T-helper 22 cell (primary cell): Measurements from ENCODE around the gene KCNJ6.
"Not testable (repeated sequence)": the region's sequence is repeated elsewhere in the genome, so short reads cannot be mapped to it uniquely, and the experiment has no call there.

Source experiments
- DNase-seq: peaks from one replicate; pipeline ENCODE4 v3.0.0-alpha.2; 2020; ENCODE audit warnings: low read depth

Gene KCNJ6

GRCh38 chr21:37595944-37596343, 320.3 kb downstream of the KCNJ6 start:
- DNase-seq = no peak

DNA sequence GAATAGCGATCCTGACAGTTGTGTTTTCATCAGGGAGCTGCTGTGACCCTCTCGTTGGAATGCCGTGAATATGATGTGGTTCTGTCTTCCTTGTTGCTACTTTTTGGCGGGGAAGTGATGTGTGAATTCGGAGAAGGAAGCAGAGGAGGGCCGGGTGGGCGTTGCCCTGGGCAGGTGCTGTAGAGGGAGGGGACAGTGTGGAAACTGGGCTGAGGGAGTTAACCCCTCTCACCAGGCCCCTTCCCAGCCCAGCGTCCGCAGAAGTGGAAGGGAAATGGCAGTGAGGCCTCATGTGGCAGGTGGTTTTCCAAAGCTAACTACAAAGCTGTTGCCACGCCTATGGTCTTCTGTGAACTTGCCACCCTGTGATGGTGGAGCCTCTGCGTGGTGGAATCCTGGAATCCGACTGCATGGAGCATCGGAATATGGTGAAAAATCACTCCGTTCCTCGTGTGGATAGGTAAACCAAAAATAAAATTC, 321.7 kb downstream of the KCNJ6 start:
- no peak for DNase-seq

DNA sequence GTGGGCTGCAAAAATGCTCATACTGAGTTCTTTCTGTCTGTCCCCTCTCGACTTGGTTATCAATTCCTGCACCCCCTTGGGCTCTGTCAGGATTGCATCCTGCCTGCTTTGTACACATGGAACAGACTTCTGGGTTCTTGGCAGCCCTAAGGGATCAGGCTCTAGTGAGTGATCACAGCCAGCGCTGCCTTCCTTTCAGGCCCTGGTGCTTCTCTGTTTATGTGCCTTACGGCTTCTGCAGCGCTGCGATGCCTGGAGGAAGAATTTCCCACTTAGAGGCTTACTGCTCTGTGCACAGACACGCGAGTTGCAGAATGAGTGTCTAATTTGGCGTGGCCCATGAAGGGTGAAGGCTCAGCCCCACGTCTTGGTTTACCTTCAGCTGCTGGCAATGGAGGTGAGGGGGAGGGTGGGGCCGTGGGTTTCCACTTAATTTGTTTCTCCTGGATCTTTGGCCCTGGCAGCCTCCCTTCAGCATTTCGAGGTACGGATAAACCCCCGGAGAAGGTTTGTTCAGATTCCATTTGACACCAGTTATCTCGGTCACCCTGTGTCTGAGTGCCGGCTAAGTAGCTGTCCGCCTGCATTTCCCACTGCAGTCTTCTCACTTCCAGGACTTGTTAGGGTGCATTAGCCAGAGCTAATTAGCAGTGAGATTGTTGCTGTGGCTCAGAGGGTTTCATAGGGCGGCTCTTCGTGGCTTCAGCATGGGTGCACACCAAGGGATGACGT, 322.4 kb downstream of the KCNJ6 start:
- no peak for DNase-seq

DNA sequence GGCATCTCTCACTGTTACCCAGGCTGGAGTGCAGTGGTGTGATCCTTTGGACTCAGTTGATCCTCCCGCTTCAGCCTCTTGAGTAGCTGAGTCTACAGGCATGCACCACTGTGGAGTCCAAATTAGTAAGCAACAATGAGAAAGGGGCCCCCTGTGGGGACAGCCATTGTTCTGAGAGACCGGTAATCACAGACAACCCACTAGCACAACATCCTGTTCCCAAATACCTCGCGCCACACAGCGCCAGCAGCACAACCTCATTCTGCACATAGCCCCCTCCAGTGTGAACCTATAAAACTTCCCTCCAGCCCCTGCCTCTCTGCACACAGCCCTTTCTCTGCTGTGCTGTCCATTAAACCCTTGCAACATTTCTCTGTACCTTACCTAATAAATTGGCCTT, 323.2 kb downstream of the KCNJ6 start:
- no peak for DNase-seq

DNA sequence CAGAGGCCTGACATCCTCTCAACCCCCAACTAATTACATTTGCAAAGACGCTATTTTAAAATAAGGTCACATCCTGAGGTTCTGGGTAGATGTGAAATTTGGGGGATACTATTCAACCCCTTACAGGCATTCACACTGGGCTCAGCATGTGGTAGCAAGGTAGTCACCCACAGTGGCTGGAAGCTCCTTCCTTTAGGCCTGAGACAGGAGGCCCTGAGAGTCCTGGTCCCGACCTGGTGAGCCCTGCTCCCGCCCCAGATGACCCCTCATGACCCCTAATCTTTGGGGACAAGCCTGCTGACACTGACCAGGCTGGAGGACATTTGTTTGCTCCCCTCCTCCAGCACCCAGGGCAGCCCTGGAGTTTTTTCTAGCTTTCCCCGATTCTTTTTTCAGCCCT, 323.8 kb downstream of the KCNJ6 start:
- no peak for DNase-seq

DNA sequence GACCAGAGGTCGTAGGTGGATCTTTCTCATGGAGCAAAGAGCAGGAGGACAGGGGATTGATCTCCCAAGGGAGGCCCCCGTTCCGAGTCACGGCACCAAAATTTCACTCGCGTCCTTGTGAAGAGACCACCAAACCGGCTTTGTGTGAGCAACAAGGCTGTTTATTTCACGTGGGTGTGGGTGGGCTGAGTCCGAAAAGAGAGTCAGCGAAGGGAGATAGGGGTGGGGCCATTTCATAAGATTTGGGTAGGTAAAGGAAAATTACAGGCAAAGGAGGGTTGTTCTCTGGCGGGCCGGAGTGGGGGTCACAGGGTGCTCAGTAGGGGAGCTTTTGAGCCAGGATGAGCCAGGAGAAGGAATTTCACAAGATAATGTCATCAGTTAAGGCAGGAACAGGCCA, 324.3 kb downstream of the KCNJ6 start:
- DNase-seq = not testable (repeated sequence)

DNA sequence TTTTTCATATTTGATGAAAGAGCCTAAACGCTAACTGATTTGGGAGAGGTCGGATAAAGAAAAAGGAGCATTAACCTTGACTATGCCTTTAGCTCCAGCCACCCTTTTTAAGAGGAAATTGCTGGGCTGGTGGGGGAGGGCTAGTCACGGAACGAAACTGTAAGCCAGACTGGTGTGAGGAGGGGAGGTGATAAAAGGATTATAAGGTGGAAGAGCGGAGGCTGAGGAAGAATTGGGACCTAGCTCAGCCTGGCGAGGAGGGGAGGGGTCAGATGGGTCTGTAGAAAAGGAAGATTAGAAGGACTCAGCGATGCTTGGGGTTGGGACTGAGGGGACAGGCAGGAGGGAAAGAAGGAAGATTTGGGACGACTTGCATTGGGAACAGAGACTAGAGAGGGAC, 325.4 kb downstream of the KCNJ6 start:
- not testable (repeated sequence) for DNase-seq

DNA sequence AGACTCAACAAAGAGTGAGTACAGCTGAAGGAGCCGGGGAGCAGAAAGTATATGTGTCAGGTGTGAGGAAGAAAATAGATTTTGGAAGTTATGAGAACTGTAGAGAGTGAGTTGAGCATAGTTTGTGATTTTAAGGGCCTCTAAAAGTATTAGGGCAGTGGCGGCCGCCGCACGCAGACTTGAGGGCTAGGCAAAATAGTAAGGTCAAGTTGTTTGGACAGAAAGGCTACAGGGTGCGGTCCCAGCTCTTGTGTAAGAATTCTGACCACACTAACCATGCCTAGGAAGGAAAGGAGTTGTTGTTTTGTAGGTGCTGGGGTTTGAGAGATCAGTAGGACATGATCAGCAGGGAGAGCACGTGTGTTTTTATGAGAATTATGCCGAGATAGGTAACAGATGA, 327.6 kb downstream of the KCNJ6 start:
- DNase-seq = not testable (repeated sequence)

DNA sequence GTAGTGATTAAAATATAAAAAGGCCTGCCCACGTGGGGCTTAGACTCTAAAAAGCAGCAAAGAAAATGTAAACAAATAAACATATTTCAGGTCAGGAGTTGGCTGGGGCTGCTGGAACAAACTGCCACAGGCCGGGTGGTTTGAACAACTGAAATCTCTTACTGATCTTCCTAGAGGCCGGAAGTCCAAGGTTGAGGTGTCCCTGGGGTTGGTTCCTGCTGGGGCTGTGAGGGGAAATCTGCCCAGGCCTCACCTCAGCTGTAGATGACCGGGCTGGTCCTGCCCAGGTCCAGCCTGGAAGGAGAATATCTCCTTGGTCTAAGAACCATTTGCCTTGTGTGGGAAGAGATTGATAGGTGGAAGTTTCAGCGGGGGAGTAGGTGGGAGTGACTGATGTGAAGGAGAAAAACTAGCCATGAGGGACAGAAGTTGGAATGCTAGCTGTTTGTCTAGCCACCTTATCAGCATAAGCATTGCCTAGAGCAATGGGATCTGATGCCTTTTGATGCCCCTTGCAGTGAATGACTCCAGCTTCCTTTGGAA, 328.6 kb downstream of the KCNJ6 start:
- no peak for DNase-seq

DNA sequence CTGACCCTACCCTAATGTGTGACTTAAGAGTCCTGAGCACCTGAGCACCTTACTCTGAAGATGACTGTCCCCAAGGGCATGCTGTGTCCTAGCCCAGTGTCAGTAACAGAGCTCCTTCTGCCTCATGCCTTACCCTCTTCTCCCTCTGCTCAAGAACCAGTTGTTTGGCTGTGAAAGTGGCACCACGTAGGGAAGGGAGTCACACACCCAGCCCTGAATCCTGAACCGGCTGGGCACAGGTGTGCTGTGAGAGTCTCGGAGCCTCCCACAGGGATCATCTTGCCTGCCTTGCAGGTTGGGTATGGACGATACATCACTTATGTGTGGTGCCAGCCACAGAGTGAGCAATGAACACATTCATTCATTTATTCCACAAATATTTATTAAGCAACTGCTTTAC, 329.1 kb downstream of the KCNJ6 start:
- no peak for DNase-seq

- no peak for DNase-seq
These were observed 333.7 kb downstream of the KCNJ6 start for GRCh38 chr21:37582590-37582989.

GRCh38 chr21:37580666-37581065, 335.6 kb downstream of the KCNJ6 start:
- DNase-seq = no peak

- DNase-seq = no peak
These were observed 336.9 kb downstream of the KCNJ6 start for GRCh38 chr21:37579356-37579755.

GRCh38 chr21:37578471-37579126, 337.7 kb downstream of the KCNJ6 start:
- DNase-seq = no peak

GRCh38 chr21:37576929-37577328, 339.3 kb downstream of the KCNJ6 start:
- DNase-seq = not testable (repeated sequence)

GRCh38 chr21:37575580-37575979, 340.7 kb downstream of the KCNJ6 start:
- no peak for DNase-seq

- no peak for DNase-seq
These were observed 341.5 kb downstream of the KCNJ6 start for GRCh38 chr21:37574751-37575150.

- DNase-seq = no peak
These were observed 341.9 kb downstream of the KCNJ6 start for GRCh38 chr21:37574316-37574715.

DNA sequence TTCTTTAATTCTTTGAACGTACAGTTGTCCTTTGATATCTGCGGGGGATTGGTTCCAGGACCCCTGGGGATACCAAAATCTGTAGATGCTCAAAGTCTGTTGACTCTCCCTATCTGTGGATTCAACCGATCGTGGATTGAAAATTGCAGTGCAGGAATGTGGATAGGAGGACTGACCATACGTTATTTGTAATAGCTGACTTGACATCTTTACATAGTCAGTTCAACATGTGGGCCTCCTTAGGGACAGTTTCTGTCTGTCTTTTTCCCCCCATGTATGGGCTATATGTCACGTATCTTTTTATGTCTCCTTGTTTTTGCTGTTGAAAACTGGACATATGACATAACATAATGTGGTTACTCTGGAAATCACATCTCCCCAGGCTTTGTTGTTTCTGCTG, 344.8 kb downstream of the KCNJ6 start:
- DNase-seq = no peak

DNA sequence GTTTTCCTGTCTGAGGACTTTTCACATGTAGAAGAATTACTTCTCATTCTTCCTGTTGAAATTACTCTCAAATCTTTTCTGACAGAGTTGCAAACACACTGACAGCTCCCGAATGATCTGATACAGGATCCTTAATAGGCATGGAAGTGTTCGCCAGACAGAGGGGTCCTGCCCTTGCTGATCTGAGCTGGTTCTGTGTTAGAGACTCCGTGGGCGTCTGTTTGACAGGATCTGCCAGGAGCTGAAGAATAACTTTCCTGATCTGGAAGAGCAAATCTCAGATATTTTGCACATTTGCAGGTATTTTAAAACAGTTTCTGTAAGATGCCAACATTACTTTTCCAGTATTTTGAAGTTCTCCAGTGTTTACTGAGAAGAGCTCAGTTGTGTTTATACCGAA, 347.3 kb downstream of the KCNJ6 start:
- no peak for DNase-seq

- no peak for DNase-seq
These were observed 347.8 kb downstream of the KCNJ6 start for GRCh38 chr21:37568415-37568814.

DNA sequence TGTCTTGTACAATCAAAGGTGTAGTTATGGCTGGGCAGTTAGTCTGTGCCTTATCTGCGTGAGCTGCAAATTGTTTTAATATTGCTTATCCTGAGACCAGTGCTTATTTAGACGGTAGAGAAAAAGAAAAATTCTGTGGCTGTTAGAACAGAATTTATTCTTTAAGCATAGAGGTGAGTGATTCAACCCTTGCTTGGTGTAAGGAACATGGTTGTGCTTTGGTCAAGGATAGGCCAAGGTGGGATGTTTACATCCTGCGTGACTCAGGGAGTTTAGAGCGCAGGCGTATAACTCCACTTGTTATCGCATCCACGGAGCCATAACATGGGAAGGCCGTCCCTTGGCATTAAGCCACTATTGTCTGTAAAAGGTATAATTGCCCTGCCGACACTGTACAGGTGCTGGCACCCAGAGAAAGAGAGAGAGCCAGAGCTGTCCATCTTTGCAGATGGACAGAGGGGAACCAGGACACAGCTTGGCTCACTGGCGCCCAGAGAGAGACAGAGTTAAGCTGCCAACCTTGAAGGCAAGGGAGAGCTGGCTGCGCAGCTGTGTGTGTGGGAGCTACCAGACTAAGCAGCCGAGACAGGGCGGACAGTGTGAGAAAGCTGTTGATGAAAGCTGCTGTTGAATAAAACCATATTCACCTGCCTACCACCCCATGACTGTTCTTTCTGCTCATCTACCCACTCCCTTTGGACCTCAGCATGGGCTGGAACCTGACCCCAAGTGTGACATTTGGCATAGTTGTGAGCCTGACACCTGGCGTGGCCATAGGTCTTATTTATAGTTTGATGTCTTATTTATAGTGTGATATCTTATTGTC, 349.3 kb downstream of the KCNJ6 start:
- DNase-seq = no peak
